HL-60 (cell line): ENCODE measurements around the gene SHOX.

Experiments
- DNase-seq, 2 experiments: peaks; one replicate each; pipeline ENCODE4 v3.0.0-alpha.2; 2010 to 2020; ENCODE audit warnings: low read depth in 1 of 2, low spot score in 1 of 2
- H3K27ac ChIP-seq: fragments of 250-450 bp; sonication (Bioruptor Pico); replicated peaks from 2 replicates; pipeline ENCODE4 v1.5.1; 2020; ENCODE audit warnings: mild to moderate bottlenecking, moderate library complexity
- H3K27me3 ChIP-seq: fragments of 250-450 bp; sonication (Bioruptor Pico); 2 replicates; pipeline ENCODE4 v1.5.1; 2021; ENCODE audit warnings: mild to moderate bottlenecking, moderate library complexity; ENCODE audit not compliant: insufficient read depth, poor library complexity, severe bottlenecking
- H3K4me3 ChIP-seq: replicated peaks from 2 replicates; pipeline ENCODE4 v1.5.1; 2011; ENCODE audit warnings: mild to moderate bottlenecking, control low read depth, low read length; ENCODE audit not compliant: insufficient read depth
- GABPA ChIP-seq: IDR thresholded peaks from 2 replicates; pipeline ENCODE4 v1.6.1; 2012; ENCODE audit warnings: low read depth
- POLR2AphosphoS5 ChIP-seq: IDR thresholded peaks from 2 replicates; pipeline ENCODE4 v1.6.1; 2012; ENCODE audit warnings: low read depth
- SPI1 ChIP-seq: IDR thresholded peaks from 2 replicates; pipeline ENCODE4 v1.6.1; 2012; ENCODE audit warnings: low read depth, mild to moderate bottlenecking, borderline replicate concordance
- TF ChIP-seq, protein P1 (sequence below): IDR thresholded peaks from 2 replicates; pipeline ENCODE4 v1.6.1; 2012; ENCODE audit warnings: low read depth; ENCODE audit not compliant: insufficient replicate concordance
- TF ChIP-seq, protein P2 (sequence below): IDR thresholded peaks from one replicate; pipeline ENCODE4 v1.5.1; 2011; ENCODE audit warnings: low read length, control low read depth, inconsistent platforms; ENCODE audit not compliant: insufficient read depth

The SHOX gene

DNA sequence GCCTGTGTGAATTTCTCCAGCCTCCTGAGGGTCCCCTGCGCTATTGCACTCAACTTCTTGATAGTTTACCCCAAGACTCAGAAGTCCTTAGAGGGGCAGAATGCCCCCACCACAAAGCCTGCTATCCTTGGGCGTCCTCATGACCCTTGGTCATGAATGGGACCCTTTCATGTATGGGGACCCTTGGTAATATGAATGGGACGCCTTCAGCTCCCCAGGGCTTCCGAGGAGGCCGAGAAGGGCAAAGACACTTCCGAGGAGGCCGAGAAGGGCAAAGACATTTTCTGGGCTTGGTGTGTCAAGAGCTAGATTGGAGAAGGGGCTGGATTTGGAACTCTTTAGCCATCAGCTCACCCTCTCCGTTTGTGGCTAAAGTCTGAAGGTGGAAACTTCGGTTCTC, 8.6 kb downstream of the SHOX start:
- Histone ChIP-seq H3K27me3 (peaks cover 40% of the 10 kb centered on the region), H3K27ac (no peak overlapping the region), H3K4me3 (no peak overlapping the region)
- TF ChIP-seq, protein P1, sequence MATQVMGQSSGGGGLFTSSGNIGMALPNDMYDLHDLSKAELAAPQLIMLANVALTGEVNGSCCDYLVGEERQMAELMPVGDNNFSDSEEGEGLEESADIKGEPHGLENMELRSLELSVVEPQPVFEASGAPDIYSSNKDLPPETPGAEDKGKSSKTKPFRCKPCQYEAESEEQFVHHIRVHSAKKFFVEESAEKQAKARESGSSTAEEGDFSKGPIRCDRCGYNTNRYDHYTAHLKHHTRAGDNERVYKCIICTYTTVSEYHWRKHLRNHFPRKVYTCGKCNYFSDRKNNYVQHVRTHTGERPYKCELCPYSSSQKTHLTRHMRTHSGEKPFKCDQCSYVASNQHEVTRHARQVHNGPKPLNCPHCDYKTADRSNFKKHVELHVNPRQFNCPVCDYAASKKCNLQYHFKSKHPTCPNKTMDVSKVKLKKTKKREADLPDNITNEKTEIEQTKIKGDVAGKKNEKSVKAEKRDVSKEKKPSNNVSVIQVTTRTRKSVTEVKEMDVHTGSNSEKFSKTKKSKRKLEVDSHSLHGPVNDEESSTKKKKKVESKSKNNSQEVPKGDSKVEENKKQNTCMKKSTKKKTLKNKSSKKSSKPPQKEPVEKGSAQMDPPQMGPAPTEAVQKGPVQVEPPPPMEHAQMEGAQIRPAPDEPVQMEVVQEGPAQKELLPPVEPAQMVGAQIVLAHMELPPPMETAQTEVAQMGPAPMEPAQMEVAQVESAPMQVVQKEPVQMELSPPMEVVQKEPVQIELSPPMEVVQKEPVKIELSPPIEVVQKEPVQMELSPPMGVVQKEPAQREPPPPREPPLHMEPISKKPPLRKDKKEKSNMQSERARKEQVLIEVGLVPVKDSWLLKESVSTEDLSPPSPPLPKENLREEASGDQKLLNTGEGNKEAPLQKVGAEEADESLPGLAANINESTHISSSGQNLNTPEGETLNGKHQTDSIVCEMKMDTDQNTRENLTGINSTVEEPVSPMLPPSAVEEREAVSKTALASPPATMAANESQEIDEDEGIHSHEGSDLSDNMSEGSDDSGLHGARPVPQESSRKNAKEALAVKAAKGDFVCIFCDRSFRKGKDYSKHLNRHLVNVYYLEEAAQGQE: no peak
- DNase-seq: no peak

DNA sequence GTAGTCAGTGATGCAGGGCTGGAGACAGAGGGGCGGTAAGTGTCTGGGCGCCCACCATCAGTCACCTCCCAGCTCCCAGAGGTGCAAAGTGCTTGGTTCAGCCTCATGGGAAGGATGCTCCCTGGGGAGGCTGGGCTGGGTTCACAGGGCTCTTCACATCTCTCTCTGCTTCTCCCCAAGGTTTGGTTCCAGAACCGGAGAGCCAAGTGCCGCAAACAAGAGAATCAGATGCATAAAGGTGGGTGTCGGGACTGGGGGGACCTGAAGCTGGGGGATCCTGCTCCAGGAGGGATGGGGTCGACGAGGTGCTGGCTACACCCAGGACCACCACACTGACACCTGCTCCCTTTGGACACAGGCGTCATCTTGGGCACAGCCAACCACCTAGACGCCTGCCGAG, 10.1 kb downstream of the SHOX start:
- H3K27ac ChIP-seq: no peak overlapping the region
- no peak for TF ChIP-seq SPI1
- TF ChIP-seq POLR2AphosphoS5: no peak
- no peak for TF ChIP-seq GABPA
- TF ChIP-seq, protein P1: no peak
- TF ChIP-seq, protein P2, sequence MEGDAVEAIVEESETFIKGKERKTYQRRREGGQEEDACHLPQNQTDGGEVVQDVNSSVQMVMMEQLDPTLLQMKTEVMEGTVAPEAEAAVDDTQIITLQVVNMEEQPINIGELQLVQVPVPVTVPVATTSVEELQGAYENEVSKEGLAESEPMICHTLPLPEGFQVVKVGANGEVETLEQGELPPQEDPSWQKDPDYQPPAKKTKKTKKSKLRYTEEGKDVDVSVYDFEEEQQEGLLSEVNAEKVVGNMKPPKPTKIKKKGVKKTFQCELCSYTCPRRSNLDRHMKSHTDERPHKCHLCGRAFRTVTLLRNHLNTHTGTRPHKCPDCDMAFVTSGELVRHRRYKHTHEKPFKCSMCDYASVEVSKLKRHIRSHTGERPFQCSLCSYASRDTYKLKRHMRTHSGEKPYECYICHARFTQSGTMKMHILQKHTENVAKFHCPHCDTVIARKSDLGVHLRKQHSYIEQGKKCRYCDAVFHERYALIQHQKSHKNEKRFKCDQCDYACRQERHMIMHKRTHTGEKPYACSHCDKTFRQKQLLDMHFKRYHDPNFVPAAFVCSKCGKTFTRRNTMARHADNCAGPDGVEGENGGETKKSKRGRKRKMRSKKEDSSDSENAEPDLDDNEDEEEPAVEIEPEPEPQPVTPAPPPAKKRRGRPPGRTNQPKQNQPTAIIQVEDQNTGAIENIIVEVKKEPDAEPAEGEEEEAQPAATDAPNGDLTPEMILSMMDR: no peak
- no peak overlapping the region for H3K4me3 ChIP-seq
- H3K27me3 ChIP-seq: peaks cover 31% of the 10 kb centered on the region
- DNase-seq: no peak

DNA sequence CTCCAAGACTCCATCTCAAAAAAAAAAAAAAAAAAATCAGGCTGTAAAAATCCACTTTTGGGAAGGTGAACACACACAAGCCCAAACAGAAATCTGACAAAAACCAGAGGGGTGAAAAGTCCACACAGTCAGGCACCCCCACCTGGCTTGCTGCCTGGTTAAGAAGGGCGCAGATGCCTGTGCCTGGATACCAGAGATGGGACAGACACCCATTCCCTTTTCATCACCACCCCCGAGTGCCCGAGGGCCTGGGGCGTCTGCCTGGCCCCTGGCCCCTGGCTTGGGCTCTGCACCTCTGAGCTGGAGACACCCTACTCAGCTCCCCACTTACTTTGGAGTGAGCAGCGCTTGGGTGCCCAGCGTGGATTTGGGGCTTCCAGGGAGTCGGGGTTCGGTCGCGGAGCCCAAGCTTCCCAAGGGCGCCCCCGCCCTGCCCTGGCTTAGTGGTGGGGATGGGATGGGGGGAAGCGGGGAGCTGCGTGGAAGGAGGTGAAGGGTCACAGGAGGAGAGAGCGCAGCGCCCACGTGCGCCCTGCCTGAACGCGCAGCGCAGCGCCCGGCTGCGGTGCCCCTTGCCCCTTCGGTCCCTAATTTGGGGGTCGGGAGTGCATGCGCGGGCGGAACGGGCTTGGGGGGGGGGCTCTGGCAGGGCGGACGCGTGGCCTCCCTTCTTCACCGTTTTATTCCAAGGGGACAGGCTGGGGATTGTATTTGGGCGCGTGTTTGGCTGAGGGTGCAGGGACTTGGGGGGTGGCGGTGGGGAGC, 11.3 kb downstream of the SHOX start:
- Histone ChIP-seq H3K27ac (no peak overlapping the region), H3K4me3 (no peak overlapping the region), H3K27me3 (peaks cover 29% of the 10 kb centered on the region)
- TF ChIP-seq, protein P1: no peak
- no peak for TF ChIP-seq POLR2AphosphoS5
- no peak for TF ChIP-seq SPI1
- TF ChIP-seq GABPA: no peak
- TF ChIP-seq, protein P2: no peak
- no peak for DNase-seq
